HCT116 (cell line): Measurements from ENCODE around the gene GOT1. TPM values are rescaled to one million over a fixed set of nuclear protein-coding genes. Genes with fewer than 3 reads are reported as not detected.

Source experiments
- ATAC-seq: fragments of 200-7000 bp; cut with Tn5 transposase; 2 replicates; pipeline ENCODE4 v1.9.1; 2020; ENCODE audit warnings: mild to moderate bottlenecking, moderate library complexity
- BruUV-seq: library from RNA; stranded (reverse); fragments of 400-500 nt; replicated peaks from 2 replicates; lab custom pipeline; 2021; lab: Mats Ljungman, UMichigan
- CTCF ChIA-PET: fragments of 300-600 bp; sonication (Branson Sonifier 250); formaldehyde crosslinking; loops from one replicate; lab custom pipeline; 2021; ENCODE audit warnings: antibody characterized with exemption; lab: Charles Lee
- POLR2A ChIA-PET: fragments of 300-600, 350-600 bp; sonication (Branson Sonifier 250); formaldehyde crosslinking; loops from one replicate; lab custom pipeline; 2021; ENCODE audit warnings: antibody characterized with exemption; lab: Charles Lee
- RAD21 ChIA-PET, 2 experiments: fragments of 300-600 bp; sonication (Branson Sonifier 250); formaldehyde crosslinking; loops; one replicate each; lab custom pipeline; 2023; ENCODE audit warnings: low total read pairs in 2 of 2; ENCODE audit not compliant: uncharacterized antibody in 2 of 2, unreplicated experiment in 2 of 2, low non-redundant PET in 1 of 2; lab: Charles Lee
- DNase-seq: peaks from one replicate; pipeline ENCODE4 v3.0.0-alpha.2; 2010; ENCODE audit warnings: low read depth, low spot score
- H2AFZ ChIP-seq: fragments of 200-600 bp; shearing (Covaris generic), sonication (generic); 2 replicates; pipeline ENCODE4 v1.6.1; 2017; ENCODE audit warnings: low read depth, mixed run types, mixed read lengths, antibody characterized with exemption, low read length; ENCODE audit not compliant: poor library complexity, severe bottlenecking
- H3K27ac ChIP-seq: 2 replicates; pipeline ENCODE4 v1.5.1; 2012; ENCODE audit warnings: low read depth, low read length
- H3K27me3 ChIP-seq: fragments of 200-600 bp; sonication (generic); 2 replicates; pipeline ENCODE4 v1.6.1; 2016; ENCODE audit warnings: mixed run types, low read length, mixed read lengths; ENCODE audit not compliant: insufficient read depth
- H3K36me3 ChIP-seq, 2 experiments: fragments of 200-500 bp in 1 of 2; fragments of 200-600 bp in 1 of 2; sonication (Bioruptor generic) in 1 of 2; sonication (generic) in 1 of 2; 2 replicates each; pipeline versions ENCODE4 v1.5.1 to v1.6.1; 2014 to 2016; ENCODE audit warnings: low read length in 2 of 2, inconsistent platforms in 1 of 2, mixed read lengths in 1 of 2, mixed run types in 1 of 2; ENCODE audit not compliant: insufficient read depth in 2 of 2, control insufficient read depth in 1 of 2
- H3K4me1 ChIP-seq, 2 experiments: fragments of 200-600 bp in 1 of 2; sonication (generic) in 1 of 2; 2 replicates each; pipeline versions ENCODE4 v1.5.1 to v1.6.1; 2012 to 2017; ENCODE audit warnings: low read length in 2 of 2, inconsistent platforms in 1 of 2, mild to moderate bottlenecking in 1 of 2, mixed read lengths in 1 of 2, mixed run types in 1 of 2, moderate library complexity in 1 of 2; ENCODE audit not compliant: insufficient read depth in 2 of 2, control insufficient read depth in 1 of 2
- H3K4me2 ChIP-seq: fragments of 200-600 bp; sonication (generic); 2 replicates; pipeline ENCODE4 v1.6.1; 2017; ENCODE audit warnings: mixed run types, low read length, mixed read lengths
- H3K4me3 ChIP-seq, 2 experiments: fragments of 200-600 bp in 1 of 2; sonication (generic) in 1 of 2; replicated peaks in 1 of 2; 2 replicates each; pipeline ENCODE4 v1.5.1; 2011 to 2016; ENCODE audit warnings: low read length in 2 of 2, control low read depth in 1 of 2, low read depth in 1 of 2, mild to moderate bottlenecking in 1 of 2, mixed read lengths in 1 of 2, mixed run types in 1 of 2
- H3K79me2 ChIP-seq: fragments of 200-600 bp; sonication (generic); 2 replicates; pipeline ENCODE4 v1.6.1; 2017; ENCODE audit warnings: mild to moderate bottlenecking, mixed run types, low read length, moderate library complexity, mixed read lengths; ENCODE audit not compliant: insufficient read depth
- H3K9ac ChIP-seq: fragments of 200-600 bp; sonication (generic); 2 replicates; pipeline ENCODE4 v1.6.1; 2016; ENCODE audit warnings: low read length, mixed read lengths
- H3K9me2 ChIP-seq: fragments of 200-600 bp; sonication (generic), shearing (Covaris generic); 2 replicates; pipeline ENCODE4 v1.6.1; 2017; ENCODE audit warnings: mixed run types, mild to moderate bottlenecking, moderate library complexity; ENCODE audit not compliant: insufficient read depth
- H3K9me3 ChIP-seq, 2 experiments: fragments of 200-500 bp in 1 of 2; fragments of 200-600 bp in 1 of 2; sonication (Bioruptor generic) in 1 of 2; sonication (generic) in 1 of 2; 2 replicates each; pipeline ENCODE4 v1.6.1; 2014 to 2017; ENCODE audit warnings: low read length in 2 of 2, mixed read lengths in 2 of 2, inconsistent platforms in 1 of 2, low read depth in 1 of 2, mild to moderate bottlenecking in 1 of 2, mixed run types in 1 of 2, moderate library complexity in 1 of 2; ENCODE audit not compliant: control insufficient read depth in 1 of 2, insufficient read depth in 1 of 2
- H4K20me1 ChIP-seq: fragments of 200-600 bp; sonication (generic), shearing (Covaris generic); 2 replicates; pipeline ENCODE4 v1.6.1; 2017; ENCODE audit warnings: mixed run types, mild to moderate bottlenecking, moderate library complexity; ENCODE audit not compliant: insufficient read depth
- ELF1 ChIP-seq: IDR thresholded peaks from 2 replicates; pipeline ENCODE4 v1.6.1; 2012; ENCODE audit warnings: low read depth, borderline replicate concordance
- EZH2phosphoT487 ChIP-seq: fragments of 200-600 bp; IDR thresholded peaks from 2 replicates; pipeline ENCODE4 v1.6.1; 2018; ENCODE audit warnings: antibody characterized with exemption, borderline replicate concordance
- FOSL1 ChIP-seq: IDR thresholded peaks from 2 replicates; pipeline ENCODE4 v1.6.1; 2012; ENCODE audit warnings: low read depth
- JUND ChIP-seq: IDR thresholded peaks from 2 replicates; pipeline ENCODE4 v1.6.1; 2012
- POLR2A ChIP-seq: IDR thresholded peaks from 2 replicates; pipeline ENCODE4 v1.7.0; 2011; ENCODE audit warnings: borderline replicate concordance; ENCODE audit not compliant: insufficient read depth, insufficient read length; ENCODE audit errors: extremely low read depth
- RAD21 ChIP-seq: IDR thresholded peaks from 2 replicates; pipeline ENCODE4 v1.6.1; 2012; ENCODE audit warnings: low read depth, mild to moderate bottlenecking
- SP1 ChIP-seq: IDR thresholded peaks from 2 replicates; pipeline ENCODE4 v1.6.1; 2012; ENCODE audit warnings: low read depth
- TCF7L2 ChIP-seq: IDR thresholded peaks from 2 replicates; pipeline ENCODE4 v1.7.0; 2011; ENCODE audit warnings: borderline replicate concordance, inconsistent platforms; ENCODE audit not compliant: insufficient read depth, insufficient read length; ENCODE audit errors: extremely low read depth
- YY1 ChIP-seq: IDR thresholded peaks from 2 replicates; pipeline ENCODE4 v1.6.1; 2011; ENCODE audit warnings: low read length, low read depth, moderate library complexity, mild to moderate bottlenecking; ENCODE audit not compliant: insufficient replicate concordance; ENCODE audit errors: extremely low read depth
- ZBTB33 ChIP-seq: IDR thresholded peaks from 2 replicates; pipeline ENCODE4 v1.6.1; 2011; ENCODE audit warnings: mild to moderate bottlenecking, low read length, moderate library complexity; ENCODE audit not compliant: insufficient replicate concordance; ENCODE audit errors: extremely low read depth
- ZFX ChIP-seq: fragments of 450-650 bp; IDR thresholded peaks from 2 replicates; pipeline ENCODE4 v1.6.1; 2017
- intact Hi-C: fragments of 100-400 bp; cut with micrococcal nuclease; formaldehyde crosslinking; loops from 2 replicates; pipeline ENCODE4 v1.10.0; 2022
- total RNA-seq: library from RNA; stranded (reverse); gene quantifications from one replicate; pipeline ENCODE4 v1.2.1, GENCODE V29; 2021; ENCODE audit not compliant: unreplicated experiment
- TF ChIP-seq, protein P1 (sequence below): IDR thresholded peaks from 2 replicates; pipeline ENCODE4 v1.6.1; 2012; ENCODE audit warnings: low read depth

GOT1 gene
- total RNA-seq, 1 experiment from 2014 or later: 135 TPM

DNA sequence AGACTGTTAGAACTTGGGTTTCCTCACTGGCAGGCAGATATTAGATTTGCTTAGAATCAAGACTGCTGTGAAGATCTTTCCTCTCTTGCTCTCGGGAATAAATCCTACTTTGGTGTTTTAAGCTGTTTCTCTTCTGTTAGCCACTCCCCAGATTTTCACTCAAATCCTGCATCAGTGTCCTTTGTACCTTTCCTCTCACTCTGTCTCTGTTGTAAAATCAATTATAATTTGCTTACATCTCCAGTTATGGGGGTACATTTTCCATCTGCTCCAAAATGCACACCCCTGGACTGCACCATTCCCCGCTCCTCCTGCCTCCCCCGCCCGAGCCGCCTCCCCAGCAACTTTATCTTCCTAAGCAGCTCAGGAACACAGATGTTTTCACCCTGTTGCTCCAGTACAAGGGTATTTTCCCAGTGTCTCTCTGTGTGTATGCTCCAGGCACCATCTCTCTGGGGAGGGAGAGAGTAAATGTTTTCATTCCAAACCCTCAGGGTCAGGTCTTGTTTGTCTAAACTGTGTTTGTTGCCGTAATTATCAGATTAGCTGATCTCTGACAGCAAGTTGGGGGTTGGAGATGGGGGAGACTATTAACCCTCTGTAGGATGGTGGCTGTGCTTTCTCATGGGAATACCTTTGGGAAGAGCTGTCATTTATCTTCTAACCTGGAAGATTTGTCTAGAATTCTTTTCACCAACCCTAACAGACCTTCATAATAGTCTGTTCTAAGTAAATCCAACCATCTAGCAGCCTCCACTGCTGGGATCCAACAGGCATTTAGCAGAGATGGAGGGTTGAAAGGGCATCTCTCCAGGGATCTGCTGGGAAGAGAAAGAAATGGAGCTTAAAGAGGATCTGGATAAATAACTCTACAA, 20.4 kb upstream of the GOT1 start:
- peaks cover 80% of the 10 kb centered on the region for H3K27me3 ChIP-seq
- H3K4me2 ChIP-seq: no peak overlapping the region
- TF ChIP-seq SP1 (no peak), RAD21 (no peak)
- BruUV-seq: no TSS peak
- no peak overlapping the region for H2AFZ ChIP-seq
- RAD21 ChIA-PET: no interaction called here
- no peaks in the 10 kb centered on the region for H3K4me1 ChIP-seq
- H3K9me3 ChIP-seq: no peaks in the 10 kb centered on the region
- intact Hi-C loops: no loop called here
- H3K79me2 ChIP-seq: no peaks in the 10 kb centered on the region
- H3K27ac ChIP-seq: no peak overlapping the region
- H3K9ac ChIP-seq: no peak overlapping the region
- CTCF ChIA-PET: interaction anchor here (1.1 to 3.4 kb wide), 3 partner anchors 15 to 97 kb away, joined by 3 to 15 read pairs (median 4); partner anchors contain the start of gene GOT1
- no peaks in the 10 kb centered on the region for H3K9me2 ChIP-seq
- DNase-seq (no peak), ATAC-seq (no peak)
- POLR2A ChIA-PET: interaction anchor here (1.5 to 3.9 kb wide), 2 partner anchors 14 to 20 kb away, joined by 3 to 13 read pairs; partner anchors contain the start of gene GOT1
- H3K36me3 ChIP-seq: no peaks in the 10 kb centered on the region
- no peak overlapping the region for H3K4me3 ChIP-seq
- no peaks in the 10 kb centered on the region for H4K20me1 ChIP-seq

DNA sequence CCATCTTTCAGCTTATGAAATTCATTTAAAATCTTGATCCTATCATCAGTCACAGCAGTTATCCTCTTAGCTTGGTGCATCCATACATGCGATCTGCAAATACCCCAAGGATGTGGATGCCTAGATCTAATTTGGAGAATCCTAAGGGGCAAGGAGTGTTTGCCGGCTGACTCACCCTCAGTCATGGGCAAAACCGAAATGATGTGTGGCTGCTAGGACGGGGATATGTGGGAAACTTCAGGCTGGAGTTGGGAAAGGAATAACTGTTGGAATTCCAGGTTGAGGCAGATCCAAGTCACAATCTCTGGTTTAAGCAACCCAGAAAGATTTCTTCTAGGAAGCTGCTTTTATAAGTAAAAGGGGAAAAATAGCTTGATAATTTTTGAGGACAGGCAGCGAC, 19.7 kb upstream of the GOT1 start:
- BruUV-seq: no TSS peak
- no peaks in the 10 kb centered on the region for H3K79me2 ChIP-seq
- intact Hi-C loops: no loop called here
- no peak overlapping the region for H3K4me2 ChIP-seq
- TF ChIP-seq JUND (no peak), ZFX (no peak), FOSL1 (no peak), ZBTB33 (no peak), EZH2phosphoT487 (no peak), POLR2A (no peak), TCF7L2 (no peak), YY1 (no peak), SP1 (no peak), ELF1 (no peak)
- TF ChIP-seq, protein P1, sequence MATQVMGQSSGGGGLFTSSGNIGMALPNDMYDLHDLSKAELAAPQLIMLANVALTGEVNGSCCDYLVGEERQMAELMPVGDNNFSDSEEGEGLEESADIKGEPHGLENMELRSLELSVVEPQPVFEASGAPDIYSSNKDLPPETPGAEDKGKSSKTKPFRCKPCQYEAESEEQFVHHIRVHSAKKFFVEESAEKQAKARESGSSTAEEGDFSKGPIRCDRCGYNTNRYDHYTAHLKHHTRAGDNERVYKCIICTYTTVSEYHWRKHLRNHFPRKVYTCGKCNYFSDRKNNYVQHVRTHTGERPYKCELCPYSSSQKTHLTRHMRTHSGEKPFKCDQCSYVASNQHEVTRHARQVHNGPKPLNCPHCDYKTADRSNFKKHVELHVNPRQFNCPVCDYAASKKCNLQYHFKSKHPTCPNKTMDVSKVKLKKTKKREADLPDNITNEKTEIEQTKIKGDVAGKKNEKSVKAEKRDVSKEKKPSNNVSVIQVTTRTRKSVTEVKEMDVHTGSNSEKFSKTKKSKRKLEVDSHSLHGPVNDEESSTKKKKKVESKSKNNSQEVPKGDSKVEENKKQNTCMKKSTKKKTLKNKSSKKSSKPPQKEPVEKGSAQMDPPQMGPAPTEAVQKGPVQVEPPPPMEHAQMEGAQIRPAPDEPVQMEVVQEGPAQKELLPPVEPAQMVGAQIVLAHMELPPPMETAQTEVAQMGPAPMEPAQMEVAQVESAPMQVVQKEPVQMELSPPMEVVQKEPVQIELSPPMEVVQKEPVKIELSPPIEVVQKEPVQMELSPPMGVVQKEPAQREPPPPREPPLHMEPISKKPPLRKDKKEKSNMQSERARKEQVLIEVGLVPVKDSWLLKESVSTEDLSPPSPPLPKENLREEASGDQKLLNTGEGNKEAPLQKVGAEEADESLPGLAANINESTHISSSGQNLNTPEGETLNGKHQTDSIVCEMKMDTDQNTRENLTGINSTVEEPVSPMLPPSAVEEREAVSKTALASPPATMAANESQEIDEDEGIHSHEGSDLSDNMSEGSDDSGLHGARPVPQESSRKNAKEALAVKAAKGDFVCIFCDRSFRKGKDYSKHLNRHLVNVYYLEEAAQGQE: no peak
- ChIA-PET POLR2A (interaction anchor here (1.5 to 3.9 kb wide), 2 partner anchors 14 to 20 kb away, joined by 3 to 13 read pairs; partner anchors contain the start of gene GOT1), CTCF (interaction anchor here (1.6 to 3.4 kb wide), 2 partner anchors 14 to 98 kb away, joined by 4 to 15 read pairs; no protein-coding TSS in a partner anchor), RAD21 (no interaction called here)
- DNase-seq: no peak
- H2AFZ ChIP-seq: no peak overlapping the region
- H3K9me3 ChIP-seq: no peaks in the 10 kb centered on the region
- H3K9ac ChIP-seq: no peak overlapping the region
- H3K4me1 ChIP-seq: no peaks in the 10 kb centered on the region
- no peaks in the 10 kb centered on the region for H3K36me3 ChIP-seq
- H3K27me3 ChIP-seq: peaks cover 72% of the 10 kb centered on the region
- H3K9me2 ChIP-seq: no peaks in the 10 kb centered on the region
- H3K4me3 ChIP-seq: no peak overlapping the region
- H4K20me1 ChIP-seq: no peaks in the 10 kb centered on the region
- ATAC-seq: no peak
- no peak overlapping the region for H3K27ac ChIP-seq
